ENCODE results near the gene APLP2.
A peak's percentile ranks its signal among the peaks of the same experiment; 100 is the strongest.

Gene APLP2

GRCh38 chr11:130121445-130121978, 51.8 kb downstream of the APLP2 start:
- Histone ChIP-seq H3K27me3 (ENCODE audit: low read length) (no peaks in the 10 kb centered on the region), H3F3A (ENCODE audit: insufficient read depth) (peaks cover 24% of the 10 kb centered on the region), H3K4me2 (ENCODE audit: low read depth, low read length, poor library complexity, severe bottlenecking) (peak overlapping the region; percentile 32), H3K4me3 (ENCODE audit: insufficient read depth, low read length, poor library complexity, severe bottlenecking) (no peak overlapping the region), H3K9me2 (replicated peaks; ENCODE audit: insufficient read depth, low read length) (no peaks in the 10 kb centered on the region), H3K36me3 (ENCODE audit: low read length) (peaks cover 11% of the 10 kb centered on the region; the same call in 1 of the 2 replicates), H4K20me1 (ENCODE audit: low read depth, low read length) (no peaks in the 10 kb centered on the region), H3K27ac (ENCODE audit: low read depth, low read length) (peak overlapping the region; percentile 91), H3K79me2 (ENCODE audit: insufficient read depth, low read length) (peaks cover 38% of the 10 kb centered on the region), H2AFZ (ENCODE audit: low read depth, low read length, severe bottlenecking) (no peak overlapping the region), H3K9ac (ENCODE audit: low read length) (no peak overlapping the region), H3K9me3 (ENCODE audit: insufficient read depth, low read length) (no peaks in the 10 kb centered on the region)
- TF ChIP-seq EZH2phosphoT487 (conservative IDR thresholded peaks at IDR 0.05; ENCODE audit: low read length) = no peak
- no peak for TF ChIP-seq CTCF (IDR thresholded peaks at IDR 0.05; ENCODE audit: insufficient read depth, low read length, poor library complexity, severe bottlenecking)

GRCh38 chr11:130122141-130122575, 52.5 kb downstream of the APLP2 start:
- no peaks in the 10 kb centered on the region for H4K20me1 ChIP-seq (ENCODE audit: low read depth, low read length)
- H3K36me3 ChIP-seq (ENCODE audit: low read length) = peaks cover 11% of the 10 kb centered on the region; the same call in 1 of the 2 replicates
- no peak overlapping the region for H3K9ac ChIP-seq (ENCODE audit: low read length)
- H3F3A ChIP-seq (ENCODE audit: insufficient read depth) = peaks cover 25% of the 10 kb centered on the region
- TF ChIP-seq CTCF (IDR thresholded peaks at IDR 0.05; ENCODE audit: insufficient read depth, low read length, poor library complexity, severe bottlenecking) = no peak
- TF ChIP-seq EZH2phosphoT487 (conservative IDR thresholded peaks at IDR 0.05; ENCODE audit: low read length) = no peak
- no peaks in the 10 kb centered on the region for H3K9me3 ChIP-seq (ENCODE audit: insufficient read depth, low read length)
- H2AFZ ChIP-seq (ENCODE audit: low read depth, low read length, severe bottlenecking) = no peak overlapping the region
- H3K9me2 ChIP-seq (replicated peaks; ENCODE audit: insufficient read depth, low read length) = no peaks in the 10 kb centered on the region
- H3K4me2 ChIP-seq (ENCODE audit: low read depth, low read length, poor library complexity, severe bottlenecking) = peak overlapping the region; percentile 32
- peaks cover 37% of the 10 kb centered on the region for H3K79me2 ChIP-seq (ENCODE audit: insufficient read depth, low read length)
- H3K27me3 ChIP-seq (ENCODE audit: low read length) = no peaks in the 10 kb centered on the region
- H3K27ac ChIP-seq (ENCODE audit: low read depth, low read length) = peak overlapping the region; percentile 91
- no peak overlapping the region for H3K4me3 ChIP-seq (ENCODE audit: insufficient read depth, low read length, poor library complexity, severe bottlenecking)

GRCh38 chr11:130123414-130124040, 53.8 kb downstream of the APLP2 start:
- Histone ChIP-seq H2AFZ (ENCODE audit: low read depth, low read length, severe bottlenecking) (no peak overlapping the region), H3K36me3 (ENCODE audit: low read length) (peaks cover 15% of the 10 kb centered on the region; the same call in 1 of the 2 replicates), H3K9ac (ENCODE audit: low read length) (no peak overlapping the region), H3K9me3 (ENCODE audit: insufficient read depth, low read length) (no peaks in the 10 kb centered on the region), H3F3A (ENCODE audit: insufficient read depth) (peaks cover 16% of the 10 kb centered on the region), H3K27me3 (ENCODE audit: low read length) (no peaks in the 10 kb centered on the region), H3K4me2 (ENCODE audit: low read depth, low read length, poor library complexity, severe bottlenecking) (no peak overlapping the region), H3K9me2 (replicated peaks; ENCODE audit: insufficient read depth, low read length) (no peaks in the 10 kb centered on the region), H3K79me2 (ENCODE audit: insufficient read depth, low read length) (peaks cover 35% of the 10 kb centered on the region), H3K27ac (ENCODE audit: low read depth, low read length) (no peak overlapping the region), H3K4me3 (ENCODE audit: insufficient read depth, low read length, poor library complexity, severe bottlenecking) (no peak overlapping the region), H4K20me1 (ENCODE audit: low read depth, low read length) (no peaks in the 10 kb centered on the region)
- TF ChIP-seq EZH2phosphoT487 (conservative IDR thresholded peaks at IDR 0.05; ENCODE audit: low read length) (no peak), CTCF (IDR thresholded peaks at IDR 0.05; ENCODE audit: insufficient read depth, low read length, poor library complexity, severe bottlenecking) (no peak)
